AG09319 (cell line): ENCODE measurements around the gene PLRG1.

Source experiments
- DNase-seq: peaks from one replicate; pipeline ENCODE4 v3.0.0-alpha.2; 2010; ENCODE audit warnings: low read depth; ENCODE audit errors: extremely low read depth
- TF ChIP-seq, protein P1 (sequence below): IDR thresholded peaks from 2 replicates; pipeline ENCODE4 v1.5.1; 2011; ENCODE audit warnings: low read depth, mild to moderate bottlenecking, inconsistent platforms, low read length, moderate library complexity

The PLRG1 gene

GRCh38 chr4:154519214-154519613, 31.0 kb downstream of the PLRG1 start:
- DNase-seq: no peak
- TF ChIP-seq, protein P1, sequence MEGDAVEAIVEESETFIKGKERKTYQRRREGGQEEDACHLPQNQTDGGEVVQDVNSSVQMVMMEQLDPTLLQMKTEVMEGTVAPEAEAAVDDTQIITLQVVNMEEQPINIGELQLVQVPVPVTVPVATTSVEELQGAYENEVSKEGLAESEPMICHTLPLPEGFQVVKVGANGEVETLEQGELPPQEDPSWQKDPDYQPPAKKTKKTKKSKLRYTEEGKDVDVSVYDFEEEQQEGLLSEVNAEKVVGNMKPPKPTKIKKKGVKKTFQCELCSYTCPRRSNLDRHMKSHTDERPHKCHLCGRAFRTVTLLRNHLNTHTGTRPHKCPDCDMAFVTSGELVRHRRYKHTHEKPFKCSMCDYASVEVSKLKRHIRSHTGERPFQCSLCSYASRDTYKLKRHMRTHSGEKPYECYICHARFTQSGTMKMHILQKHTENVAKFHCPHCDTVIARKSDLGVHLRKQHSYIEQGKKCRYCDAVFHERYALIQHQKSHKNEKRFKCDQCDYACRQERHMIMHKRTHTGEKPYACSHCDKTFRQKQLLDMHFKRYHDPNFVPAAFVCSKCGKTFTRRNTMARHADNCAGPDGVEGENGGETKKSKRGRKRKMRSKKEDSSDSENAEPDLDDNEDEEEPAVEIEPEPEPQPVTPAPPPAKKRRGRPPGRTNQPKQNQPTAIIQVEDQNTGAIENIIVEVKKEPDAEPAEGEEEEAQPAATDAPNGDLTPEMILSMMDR: no peak

GRCh38 chr4:154517591-154517990, 32.6 kb downstream of the PLRG1 start:
- TF ChIP-seq, protein P1: no peak
- no peak for DNase-seq

GRCh38 chr4:154516318-154517029, 33.7 kb downstream of the PLRG1 start:
- no peak for DNase-seq
- TF ChIP-seq, protein P1: no peak

- TF ChIP-seq, protein P1: no peak
- no peak for DNase-seq
Observed at GRCh38 chr4:154511981-154512380, 38.2 kb downstream of the PLRG1 start.

DNA sequence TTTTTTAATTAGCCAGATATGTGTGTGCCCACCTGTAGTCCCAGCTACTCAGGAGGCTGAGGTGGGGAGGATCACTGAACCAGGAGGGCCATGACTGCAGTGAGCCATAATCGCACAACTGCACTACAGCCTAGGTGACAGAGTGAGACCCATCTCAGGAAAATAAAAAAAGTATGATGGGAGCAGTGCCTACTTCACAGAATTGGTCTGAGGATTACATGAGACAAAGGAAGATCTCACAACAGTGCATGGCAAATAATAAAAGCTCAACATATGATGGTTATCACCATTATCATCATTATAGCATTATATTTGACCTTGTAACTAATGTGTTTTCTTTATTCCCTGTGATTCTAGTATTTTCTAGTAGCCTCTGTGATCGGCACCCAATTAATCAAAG, 38.7 kb downstream of the PLRG1 start:
- DNase-seq: no peak
- TF ChIP-seq, protein P1: no peak

DNA sequence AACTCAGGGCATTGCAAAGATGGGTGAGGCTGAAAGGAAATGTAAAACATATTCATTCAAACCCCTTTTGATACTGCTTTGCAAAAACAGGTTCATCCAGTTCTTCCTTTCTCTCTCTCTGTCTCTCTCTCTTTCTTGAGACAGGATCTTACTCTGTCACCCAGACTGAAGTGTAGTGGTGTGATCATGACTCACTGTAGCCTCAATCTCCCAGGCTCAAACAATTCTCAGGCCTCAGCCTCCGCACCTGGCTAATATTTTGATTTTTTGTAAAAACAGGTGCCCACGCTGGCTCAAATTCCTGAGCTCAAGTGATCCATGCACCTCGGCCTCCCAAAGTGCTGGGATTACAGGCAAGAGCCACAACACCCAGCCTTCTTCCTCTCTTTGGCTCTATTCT, 43.0 kb downstream of the PLRG1 start:
- DNase-seq: no peak

DNA sequence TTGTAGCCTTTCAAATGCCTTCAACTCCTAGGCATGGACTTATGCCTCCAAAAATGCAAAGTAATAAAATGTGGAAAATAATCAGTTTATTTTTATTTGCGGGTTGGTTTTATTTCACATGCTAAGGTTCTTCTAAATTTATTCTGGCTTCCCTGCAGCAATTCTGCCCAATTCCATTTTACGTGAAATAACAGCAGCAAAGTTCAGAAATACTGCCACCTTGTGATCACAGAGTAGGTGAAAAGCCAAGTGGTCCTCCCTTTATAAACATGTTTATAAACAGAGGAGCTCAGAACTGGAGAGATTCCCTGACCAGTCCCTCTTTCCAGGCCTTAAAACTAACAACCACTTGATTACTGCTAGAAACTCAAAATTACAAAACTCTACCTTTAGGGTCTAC, 43.9 kb downstream of the PLRG1 start:
- DNase-seq: no peak
- TF ChIP-seq, protein P1: peak; percentile 48

More for the DNA sequence above, 43.0 kb downstream of the PLRG1 start:
- TF ChIP-seq, protein P1: no peak
